ENCODE results near the gene WDFY1.

Gene WDFY1

DNA sequence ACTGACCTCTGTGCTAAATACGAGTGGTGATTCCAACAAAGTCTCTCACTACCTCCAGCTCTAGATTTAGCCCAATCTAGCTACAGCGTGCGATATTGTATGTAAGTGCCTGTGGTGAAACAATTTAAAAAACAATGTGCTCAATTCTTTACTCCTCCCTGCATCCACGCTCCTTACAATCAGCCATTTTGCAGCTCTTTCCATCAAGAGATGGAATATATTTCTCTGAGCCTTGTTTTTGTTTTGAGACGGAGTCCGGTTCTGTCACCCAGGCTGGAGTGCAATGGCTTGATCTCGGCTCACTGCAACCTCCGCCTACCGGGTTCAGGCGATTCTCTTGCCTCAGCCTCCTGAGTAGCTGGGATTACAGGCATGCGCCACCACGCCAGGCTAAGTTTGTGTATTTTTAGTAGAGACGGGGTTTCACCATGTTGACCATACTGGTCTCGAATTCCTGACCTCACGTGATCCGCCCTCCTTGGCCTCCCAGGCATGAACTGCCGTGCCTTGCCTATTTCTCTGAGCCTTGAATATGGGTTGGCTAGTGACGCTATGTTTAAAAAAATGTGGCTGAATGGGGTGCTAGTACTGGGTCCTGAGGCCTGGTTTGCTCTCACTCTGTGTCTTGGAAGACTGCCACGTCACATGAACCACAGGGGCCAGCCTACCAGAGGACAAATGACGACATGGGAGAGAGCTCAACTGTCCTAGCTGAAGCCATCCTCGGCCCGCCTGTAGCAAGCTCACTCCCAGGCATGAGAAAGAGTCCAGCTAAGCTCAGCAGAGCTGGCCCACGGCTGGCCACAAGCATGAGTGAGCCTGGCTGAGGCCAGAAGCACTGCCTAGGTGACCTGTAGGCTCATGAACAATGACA is 14.8 kb downstream of the WDFY1 start:
- DNase-seq (ENCODE audit: low read depth in 2 of 3, low spot score in 1 of 3): no peak

DNA sequence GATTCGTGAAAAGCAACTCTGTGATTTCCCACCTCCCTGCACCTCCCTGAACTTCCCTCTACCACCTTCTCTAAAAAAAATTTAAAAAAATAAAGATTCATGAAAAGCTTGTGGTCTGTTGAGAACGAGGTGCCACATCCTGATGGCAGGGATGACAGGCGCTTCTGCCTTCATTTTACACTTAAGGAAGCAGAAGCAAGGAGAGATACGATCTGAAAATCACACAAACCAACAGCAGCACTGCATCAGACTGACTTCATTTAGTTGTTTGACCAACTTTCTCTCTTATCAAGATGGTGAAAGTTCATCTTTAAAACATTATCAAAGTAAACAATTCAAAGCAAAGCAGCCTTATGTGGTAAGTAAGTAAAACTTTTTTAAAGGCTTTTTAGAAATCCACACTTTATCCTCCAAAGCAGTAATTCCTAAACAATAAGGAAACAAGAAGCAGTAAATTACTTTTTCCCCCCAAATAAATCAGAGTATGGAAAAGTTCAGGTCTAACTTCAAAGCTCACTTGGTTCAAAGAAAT is 15.5 kb downstream of the WDFY1 start:
- no peak for DNase-seq (ENCODE audit: low read depth in 2 of 3, low spot score in 1 of 3)

DNA sequence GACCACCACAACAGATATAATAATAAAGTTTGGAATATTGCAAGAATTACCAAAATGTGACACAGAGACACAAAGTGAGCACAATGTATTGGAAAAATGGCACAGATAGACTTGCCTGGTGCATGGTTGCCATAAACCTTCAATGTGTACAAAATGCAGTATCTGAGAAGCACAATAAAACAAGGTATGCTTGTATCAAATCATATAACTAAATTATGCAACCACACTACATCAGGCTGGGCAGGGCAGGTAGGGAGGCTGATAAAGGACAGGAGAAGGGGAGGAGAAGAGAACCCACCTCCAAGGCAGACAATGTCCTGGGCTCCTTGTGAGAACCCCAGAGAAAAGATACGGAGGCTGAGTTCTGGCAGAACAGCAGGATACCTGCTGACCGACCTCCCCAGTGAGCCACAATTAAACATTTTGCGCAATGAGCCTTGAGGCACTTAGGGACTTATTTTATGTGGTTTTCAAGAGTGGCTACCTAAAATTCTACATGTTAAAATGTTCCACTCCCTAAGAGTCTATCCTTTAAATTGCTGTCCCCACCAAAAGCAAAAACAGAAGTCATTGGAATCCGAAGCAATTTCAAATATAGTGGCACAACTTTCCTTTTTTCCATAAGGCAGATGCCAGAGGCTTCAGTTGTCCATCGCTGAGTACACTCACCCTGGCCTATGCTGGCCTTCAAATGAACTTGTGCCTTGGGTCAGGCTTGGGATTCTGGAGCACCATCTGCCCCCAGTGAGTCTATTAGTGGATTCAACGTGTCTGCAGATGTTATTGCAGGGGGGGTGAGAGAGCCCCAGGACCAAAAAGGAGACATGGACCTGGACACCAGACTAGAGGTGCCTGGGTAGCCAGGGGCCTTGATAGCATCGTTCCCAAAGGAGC is 16.8 kb downstream of the WDFY1 start:
- DNase-seq (ENCODE audit: low read depth in 2 of 3, low spot score in 1 of 3): no peak

DNA sequence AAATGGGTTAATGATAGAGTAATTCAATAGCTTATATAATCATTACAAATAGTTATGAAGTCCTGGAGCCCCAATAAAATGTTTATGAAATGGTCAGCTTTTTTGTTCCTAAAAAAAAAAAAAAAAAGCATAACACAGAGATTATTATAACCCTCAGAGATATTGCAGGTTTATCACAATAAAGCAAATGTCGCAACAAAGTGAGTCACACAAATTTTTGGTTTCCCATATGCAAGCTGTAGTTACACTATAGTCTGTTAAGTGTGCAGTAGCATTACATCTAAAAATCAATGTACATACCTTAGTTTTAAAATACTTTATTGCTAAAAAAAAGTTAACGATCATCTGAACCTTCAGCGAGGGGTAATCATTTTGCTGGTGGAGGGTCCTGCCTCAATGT is 20.0 kb downstream of the WDFY1 start:
- DNase-seq (ENCODE audit: low read depth in 2 of 3, low spot score in 1 of 3): no peak

DNA sequence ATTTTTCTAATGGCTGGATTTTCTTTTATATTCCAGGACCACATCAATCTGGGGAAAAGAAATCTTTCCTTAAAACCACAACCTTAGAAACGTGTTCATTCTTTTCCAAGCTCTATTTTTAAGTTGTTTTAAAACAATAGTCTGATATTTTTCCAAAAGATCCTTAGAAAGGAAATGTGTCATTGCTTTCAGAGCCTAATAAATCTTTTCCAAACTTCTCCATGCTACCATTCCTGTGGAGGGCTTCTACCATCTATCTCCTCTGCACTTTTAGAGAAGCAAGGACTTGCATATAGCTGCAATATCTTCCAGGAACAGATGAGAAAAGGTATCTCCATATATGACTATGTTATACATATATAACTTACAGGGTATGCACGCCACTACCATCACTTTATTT is 21.2 kb downstream of the WDFY1 start:
- DNase-seq (ENCODE audit: low read depth in 2 of 3, low spot score in 1 of 3): no peak

DNA sequence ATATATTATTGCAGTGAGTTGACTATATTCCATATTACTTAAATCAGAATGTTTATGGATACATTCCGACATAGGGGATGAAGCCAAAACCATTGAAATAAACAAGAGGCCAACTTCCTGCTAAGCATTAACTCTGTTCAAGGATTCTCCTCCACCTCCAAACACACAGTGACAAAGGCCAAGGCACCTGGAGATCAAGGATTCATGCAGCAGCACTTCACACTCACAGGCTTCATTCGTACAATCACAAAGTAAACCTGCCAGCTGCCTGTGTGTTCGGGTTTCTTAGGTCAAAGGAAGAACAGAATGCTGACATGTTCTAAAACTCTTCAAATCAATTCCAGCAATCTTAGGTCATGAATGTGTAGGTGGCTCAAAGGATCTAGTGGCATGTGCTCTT is 22.8 kb downstream of the WDFY1 start:
- DNase-seq (ENCODE audit: low read depth in 2 of 3, low spot score in 1 of 3): no peak

DNA sequence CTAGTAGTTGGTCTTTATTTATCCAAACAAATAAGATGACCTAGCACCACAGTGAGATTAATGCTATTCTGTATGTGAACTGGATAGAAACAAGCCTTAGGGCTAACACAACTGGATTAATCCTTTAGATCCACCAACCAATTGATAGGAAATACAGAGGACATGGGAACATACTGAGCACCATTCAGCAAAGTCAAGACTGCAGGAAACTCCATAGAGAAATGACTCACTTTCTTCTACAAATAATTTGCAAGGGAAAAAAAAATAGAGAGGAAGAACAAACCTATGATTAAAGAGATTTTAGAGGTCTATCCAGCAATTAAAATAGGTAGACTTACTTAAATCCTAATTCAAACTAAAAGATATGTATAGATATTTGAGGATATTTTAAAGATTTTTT is 23.9 kb downstream of the WDFY1 start:
- no peak for DNase-seq (ENCODE audit: low read depth in 2 of 3, low spot score in 1 of 3)

DNA sequence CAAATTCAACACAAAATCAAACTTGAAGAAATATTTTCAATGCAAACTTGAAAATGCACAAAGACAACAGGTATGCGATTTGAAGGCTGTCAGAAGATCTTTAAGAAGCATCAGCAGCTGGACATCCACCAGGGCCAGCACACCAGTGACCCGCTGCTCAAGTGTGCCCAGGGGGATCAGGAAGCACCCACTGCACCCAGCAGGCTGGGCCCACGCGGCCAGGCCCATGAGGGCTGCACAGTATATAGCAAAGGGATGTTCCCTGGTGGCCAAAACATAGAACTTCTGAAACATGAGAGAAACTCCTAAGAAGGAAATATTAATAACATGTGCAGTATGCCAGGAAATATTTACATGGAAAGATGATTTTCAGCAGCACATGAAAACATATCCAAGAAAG is 25.0 kb downstream of the WDFY1 start:
- DNase-seq (ENCODE audit: low read depth in 2 of 3, low spot score in 1 of 3): no peak

DNA sequence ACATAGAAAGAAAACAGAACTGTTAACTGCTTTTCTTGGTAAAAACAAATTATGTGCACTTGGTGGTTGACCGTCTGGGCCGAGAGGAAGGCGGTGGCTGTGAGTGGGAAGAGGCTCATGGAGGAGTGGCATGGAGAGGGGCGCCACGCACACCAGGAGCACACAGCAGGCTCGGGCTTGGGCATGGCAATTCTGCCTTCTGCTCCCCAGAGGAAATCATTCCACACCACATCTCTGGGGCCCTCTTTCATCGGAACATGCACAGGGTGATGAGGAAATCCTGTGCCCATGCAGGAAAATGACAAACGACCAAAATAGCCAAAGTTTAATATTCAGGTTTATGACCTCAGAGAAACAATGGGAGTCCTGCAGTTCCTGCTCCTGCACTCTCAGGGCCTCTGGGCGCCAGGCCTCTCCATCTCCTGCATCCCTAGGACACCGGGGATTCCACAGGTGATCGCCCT is 26.4 kb downstream of the WDFY1 start:
- no peak for DNase-seq (ENCODE audit: low read depth in 2 of 3, low spot score in 1 of 3)

DNA sequence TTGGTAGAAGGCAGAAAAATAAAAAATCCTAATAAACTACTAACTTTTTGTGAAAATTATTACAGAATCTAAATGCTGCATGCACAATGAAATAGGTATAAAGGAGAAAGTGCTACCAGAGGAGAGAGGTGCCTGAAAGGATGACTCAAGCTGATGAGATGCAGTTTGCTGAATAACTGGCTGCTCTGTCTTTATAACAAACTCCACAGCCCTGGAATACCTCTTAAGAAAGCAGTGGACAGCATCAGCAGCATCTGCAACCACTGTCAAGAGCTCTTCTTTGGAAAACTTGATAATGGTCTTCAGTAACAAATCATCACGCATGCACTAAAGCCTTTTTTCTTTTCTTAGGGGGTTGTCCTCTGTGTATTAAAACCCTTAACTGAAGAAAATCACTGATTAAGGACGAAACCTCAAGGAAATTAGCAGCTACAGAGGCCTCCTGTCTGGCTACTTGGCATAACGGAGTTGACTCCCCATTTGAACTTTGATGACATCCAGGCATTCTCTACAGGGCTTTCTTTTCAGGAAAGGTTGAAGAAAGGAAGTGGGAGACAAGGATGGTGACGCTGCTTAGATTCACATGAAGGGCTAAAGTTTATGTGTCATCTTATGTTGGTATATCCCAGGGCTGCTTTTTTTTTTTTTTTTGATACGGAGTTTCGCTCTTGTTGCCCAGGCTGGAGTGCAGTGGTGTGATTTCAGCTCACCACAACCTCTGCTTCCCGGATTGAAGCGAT is 28.8 kb downstream of the WDFY1 start:
- DNase-seq (ENCODE audit: low read depth in 2 of 3, low spot score in 1 of 3): no peak

DNA sequence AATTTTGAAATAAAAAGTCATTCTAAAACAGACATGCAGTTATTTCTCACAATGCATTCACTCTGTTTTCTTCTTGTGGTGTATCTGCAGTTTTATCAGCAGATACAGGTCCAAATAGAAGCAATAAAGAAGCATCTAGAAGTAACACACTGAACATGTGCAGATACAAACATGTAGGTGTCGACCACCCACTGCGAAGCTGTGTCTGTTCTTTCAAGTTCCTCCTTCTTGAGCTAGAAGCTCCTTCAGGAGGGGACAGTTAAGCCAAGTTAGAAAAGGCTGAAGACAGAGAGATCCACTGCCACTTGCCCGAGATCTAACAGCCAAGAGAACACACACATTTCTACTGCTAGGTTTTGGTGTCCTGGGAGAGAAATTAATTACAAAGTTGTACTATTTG is 30.1 kb downstream of the WDFY1 start:
- no peak for DNase-seq (ENCODE audit: low read depth in 2 of 3, low spot score in 1 of 3)

DNA sequence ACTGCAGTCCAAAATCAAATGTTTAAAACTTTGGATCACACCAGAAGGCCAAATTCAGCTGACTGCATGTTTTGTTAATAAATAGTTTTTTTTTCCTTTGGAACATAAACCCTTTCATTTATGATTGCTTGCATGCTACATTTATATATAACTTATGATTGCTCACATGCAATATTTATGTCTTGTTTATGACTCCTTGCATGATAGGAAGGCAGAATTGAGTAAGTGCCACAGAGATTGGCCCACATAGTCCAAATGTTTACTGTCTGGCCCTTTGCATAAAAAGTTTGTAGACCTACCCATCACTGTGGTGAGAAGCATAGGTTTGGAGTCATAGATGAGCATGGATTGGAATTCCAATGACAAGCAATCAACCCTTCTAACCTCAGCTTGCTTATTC is 30.8 kb downstream of the WDFY1 start:
- DNase-seq (ENCODE audit: low read depth in 2 of 3, low spot score in 1 of 3): no peak

DNA sequence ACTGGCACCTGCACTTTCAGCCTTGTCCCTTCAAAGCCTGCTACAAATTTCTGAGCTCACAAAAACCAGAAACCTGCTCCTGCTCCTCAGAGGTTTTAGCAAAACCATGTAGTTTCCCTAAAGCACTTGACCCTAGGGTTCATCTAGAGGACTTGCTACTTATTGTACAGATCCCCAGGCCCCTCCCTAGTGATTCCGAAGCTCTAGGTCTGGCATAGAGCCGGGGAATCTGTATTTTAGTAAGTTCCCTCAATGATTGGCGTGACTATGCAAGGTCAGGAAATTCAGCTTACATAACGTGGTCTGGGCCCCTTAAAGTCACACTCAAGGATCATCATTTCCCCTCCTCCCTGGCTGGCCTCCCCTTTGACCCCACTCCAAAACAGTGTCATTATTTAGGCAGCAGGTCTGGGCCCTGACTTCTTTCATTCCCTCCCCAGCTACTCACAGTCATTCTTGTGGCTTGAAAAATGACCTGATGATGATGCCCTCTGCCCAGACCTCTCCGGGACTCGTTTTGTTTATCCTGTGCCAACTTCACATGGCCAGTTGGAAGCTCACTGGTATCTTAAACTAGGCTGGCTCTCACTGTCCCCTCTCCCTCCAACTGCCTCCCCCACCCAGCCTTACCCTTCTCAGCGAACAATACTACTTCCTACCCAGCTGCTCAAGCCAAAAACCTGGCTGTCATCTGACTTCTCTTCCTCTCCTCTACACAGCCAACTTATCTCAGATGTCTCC is 36.0 kb downstream of the WDFY1 start:
- no peak for DNase-seq (ENCODE audit: low read depth in 2 of 3, low spot score in 1 of 3)

DNA sequence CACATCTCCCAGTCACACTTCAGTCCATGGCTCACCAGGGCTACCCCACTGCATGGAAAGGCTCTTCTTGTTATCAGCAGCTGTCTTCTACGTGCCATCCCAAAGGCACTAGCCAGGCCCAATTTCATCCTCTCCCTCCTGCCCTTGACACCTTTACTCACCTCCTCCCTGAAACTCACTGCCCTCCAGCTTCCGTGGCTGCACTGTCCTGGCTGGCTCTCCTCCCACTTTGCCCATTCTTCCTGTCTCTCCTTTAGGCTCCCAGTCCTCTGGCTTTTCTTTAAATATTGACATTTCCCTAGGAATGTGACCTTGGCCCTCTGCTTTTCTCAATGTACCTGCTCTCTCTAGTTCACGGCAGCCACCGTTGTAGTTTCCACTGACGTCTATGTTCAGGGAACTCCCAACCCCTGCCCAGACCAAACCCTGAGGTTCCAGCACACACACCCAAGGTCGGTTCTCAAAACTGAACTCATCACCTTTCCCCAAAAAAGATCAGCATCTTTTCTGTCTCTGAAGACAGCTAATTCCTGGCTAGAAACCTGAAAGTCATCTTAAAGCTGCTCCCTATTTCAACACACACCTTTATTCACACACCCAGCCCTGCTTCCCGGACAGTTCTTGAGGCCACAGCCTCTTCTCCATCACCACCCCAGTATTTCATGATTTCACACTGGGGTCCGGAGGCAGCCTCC is 36.7 kb downstream of the WDFY1 start:
- DNase-seq (ENCODE audit: low read depth in 2 of 3, low spot score in 1 of 3): no peak

DNA sequence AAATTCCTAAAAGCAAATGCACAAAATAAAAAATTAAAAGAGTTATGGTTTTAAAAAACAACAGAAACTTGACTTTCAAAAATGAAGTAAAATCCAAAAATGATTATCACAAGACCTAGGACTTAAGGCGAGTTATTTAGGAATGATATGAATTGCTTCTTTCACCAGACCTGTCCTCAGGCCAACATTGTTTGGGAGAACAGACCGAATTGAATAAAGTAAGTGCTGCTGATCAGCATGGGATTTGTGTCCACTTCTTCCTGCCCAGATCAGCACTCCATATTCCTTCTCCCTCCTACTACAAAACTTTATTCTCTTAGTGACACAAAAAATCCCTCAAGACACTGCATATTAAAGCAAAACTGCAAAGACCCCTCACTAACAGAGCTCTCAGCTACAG is 39.1 kb downstream of the WDFY1 start:
- no peak for DNase-seq (ENCODE audit: low read depth in 2 of 3, low spot score in 1 of 3)

DNA sequence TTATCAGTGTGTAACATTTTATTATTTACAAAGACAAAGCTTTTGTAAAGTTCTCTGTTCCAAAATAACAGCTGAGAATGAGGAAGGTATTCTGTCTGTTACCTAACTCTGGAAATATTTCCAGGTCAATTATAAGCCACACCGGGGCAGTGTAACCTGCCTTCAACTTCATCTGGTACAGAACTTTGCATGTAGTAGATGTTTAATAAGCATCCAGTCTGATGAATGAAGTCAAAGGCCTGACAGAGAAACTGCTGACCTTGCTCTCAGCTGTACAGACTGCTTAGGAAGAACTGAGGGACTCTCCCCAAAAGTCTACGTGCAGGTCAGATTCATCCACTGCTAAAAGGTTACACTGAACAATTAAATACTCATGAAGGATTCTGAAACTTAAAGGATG is 43.3 kb downstream of the WDFY1 start:
- no peak for DNase-seq (ENCODE audit: low read depth in 2 of 3, low spot score in 1 of 3)

DNA sequence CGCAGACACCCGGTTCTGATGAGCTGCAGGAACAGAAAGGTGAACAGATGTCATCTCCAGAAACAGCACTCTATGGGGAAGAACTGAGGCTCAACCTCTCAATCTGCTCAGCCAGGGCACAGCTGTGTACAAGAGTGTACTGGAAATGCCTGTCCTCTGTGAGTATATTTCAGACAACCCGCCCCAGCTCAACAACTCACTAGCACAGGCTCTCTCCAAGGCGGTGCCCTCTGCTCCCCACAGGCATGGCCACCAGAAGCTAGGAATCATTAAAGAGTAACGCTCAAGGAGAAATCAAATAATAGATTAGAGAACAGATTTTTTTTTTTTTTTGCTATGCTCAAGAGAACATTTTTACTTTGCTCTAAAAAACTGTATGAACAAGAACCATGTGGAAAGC is 43.8 kb downstream of the WDFY1 start:
- DNase-seq (ENCODE audit: low read depth in 2 of 3, low spot score in 1 of 3): no peak

DNA sequence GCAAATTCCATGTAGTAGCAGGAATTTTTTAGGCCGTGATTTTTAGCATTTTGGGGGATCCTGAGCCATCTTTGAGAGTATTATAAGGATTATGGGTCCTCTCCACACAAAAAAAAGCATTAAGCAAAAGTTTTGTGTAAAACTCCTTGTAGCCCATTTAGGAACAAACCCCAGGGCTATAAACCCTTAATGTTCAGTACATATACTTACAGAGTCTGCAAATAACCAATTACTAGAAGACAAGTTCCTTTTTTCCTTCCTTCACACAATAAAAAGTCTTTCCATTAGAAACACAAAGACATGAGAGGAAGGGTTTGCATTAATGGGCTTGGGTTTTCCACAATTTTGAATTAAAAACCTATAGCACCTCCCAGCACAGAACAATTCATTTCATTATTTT is 44.6 kb downstream of the WDFY1 start:
- no peak for DNase-seq (ENCODE audit: low read depth in 2 of 3, low spot score in 1 of 3)

DNA sequence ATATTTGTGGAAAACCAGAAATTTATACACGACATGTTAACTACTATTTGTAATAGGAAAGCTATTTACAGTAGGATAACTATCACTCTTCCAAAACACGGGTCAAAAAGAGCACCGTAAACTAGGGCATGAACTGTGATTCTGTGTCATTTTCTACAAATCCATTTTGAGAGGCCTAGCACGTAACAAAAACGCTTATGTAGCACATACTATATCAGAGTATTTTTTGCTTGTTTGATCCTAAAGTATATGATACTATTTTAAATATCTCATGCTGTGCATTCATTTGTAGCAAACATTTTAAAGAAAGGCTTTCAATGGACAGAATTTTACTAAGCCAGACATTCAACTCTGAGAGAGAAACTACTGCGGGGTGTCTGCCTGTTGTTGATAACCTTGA is 45.1 kb downstream of the WDFY1 start:
- DNase-seq (ENCODE audit: low read depth in 2 of 3, low spot score in 1 of 3): no peak

Measured in stimulated activated CD4-positive, alpha-beta T cell treated with anti-CD3 and anti-CD28 coated beads, Interleukin-12 subunit alpha, Interleukin-12 subunit beta, amount 100 ng/mL, for 48 hours (primary cell).